HG03432 (cell line): ENCODE results near the gene ADAMTS2.
"Not testable (repeated sequence)": the region's sequence is repeated elsewhere in the genome, so short reads cannot be mapped to it uniquely, and the experiment has no call there.

Source experiments
- ATAC-seq: cut with Tn5 transposase; IDR thresholded peaks from one replicate; pipeline ENCODE4 v1.9.1; 2021; ENCODE audit warnings: mild to moderate bottlenecking, moderate library complexity; ENCODE audit not compliant: unreplicated experiment

The ADAMTS2 gene

DNA sequence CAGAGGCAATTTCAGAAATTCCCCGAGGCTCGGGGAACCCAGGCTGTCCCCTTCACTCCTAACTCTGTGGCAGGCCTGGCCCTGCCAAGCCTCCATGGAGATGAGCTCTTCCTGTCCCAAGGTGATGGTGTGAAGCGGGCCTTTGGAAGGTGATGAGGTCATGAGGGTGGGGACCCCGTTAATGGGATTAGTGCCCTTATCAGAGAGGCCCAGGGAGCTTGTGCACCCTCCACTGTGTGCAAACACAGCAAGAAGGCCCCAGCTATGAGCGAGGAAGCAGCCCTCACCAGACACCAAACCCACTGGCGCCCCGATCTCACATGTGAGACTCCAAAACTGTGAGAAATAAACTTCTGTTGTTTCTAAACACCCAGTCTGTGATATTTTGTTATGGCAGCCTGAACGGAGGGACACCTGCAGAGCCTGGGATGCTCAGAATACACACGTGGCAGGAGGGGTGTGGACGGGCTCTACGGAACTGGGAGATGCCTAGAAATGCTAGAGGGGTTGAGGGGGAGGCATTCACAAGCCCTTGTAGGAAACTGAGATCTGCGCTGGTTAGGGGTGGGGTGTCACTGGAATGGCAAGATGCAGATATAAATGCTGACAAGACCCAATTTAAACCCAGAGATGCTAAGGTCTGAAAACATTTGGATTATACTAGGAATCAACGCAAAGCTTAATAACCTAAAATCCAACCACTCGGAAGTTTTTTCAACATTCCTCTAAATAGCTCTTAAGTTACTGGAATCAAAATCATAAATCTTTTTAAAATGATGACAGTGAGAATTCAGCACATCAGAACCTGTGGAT lies 46.9 kb downstream of the ADAMTS2 start:
- ATAC-seq: no peak

DNA sequence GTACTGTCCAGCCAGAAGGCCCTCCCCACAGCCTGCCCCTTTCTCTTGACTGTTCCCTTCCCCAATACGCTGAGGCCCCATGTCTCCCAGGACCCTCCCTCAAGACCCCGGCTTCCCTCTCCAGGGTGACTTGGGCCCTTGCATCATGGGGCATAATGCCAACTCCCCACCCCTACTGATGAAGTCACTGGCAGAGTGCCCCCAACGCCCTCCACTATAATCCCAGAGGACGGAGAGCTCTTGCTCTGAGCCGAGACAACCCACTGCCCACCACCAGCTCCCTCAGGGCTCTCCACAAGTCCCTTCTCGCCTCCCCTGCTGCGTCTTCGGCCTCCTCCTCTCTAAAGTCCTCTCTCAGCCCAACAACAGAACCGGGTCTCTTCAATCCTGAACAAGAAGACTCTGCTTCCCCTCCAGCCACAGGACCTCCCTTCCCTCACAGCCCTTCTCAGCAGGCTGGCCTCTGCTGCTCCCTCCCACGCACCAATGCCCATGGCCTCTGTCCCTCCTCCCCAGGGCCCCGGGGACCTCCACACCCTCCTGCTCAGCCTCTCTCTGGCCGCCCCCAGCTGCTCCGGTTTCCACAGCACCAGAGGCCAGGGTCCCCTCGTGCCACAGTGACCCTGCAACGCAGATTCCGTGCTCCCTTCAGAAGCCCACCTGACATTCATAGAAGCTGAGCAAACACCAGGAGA lies 47.6 kb downstream of the ADAMTS2 start:
- ATAC-seq: no peak

DNA sequence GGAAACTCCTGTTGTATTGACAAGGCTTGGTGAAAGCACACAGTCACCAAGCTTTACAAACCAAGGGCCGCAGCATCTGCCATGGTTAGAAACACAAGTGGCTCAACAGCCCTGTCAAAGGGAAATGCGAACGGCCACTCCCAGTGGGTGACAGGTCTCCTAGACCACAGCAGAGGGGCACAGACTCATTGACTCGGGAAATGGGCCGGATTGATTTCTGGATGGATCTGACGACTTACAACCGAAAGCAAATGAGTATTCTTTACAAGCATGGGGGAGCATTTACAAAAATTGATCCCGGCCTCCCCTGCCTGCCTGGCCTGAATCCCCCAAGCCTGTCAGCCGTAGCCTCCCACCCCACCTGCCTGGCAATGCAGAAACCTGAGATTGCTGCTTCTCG lies 48.2 kb downstream of the ADAMTS2 start:
- no peak for ATAC-seq

DNA sequence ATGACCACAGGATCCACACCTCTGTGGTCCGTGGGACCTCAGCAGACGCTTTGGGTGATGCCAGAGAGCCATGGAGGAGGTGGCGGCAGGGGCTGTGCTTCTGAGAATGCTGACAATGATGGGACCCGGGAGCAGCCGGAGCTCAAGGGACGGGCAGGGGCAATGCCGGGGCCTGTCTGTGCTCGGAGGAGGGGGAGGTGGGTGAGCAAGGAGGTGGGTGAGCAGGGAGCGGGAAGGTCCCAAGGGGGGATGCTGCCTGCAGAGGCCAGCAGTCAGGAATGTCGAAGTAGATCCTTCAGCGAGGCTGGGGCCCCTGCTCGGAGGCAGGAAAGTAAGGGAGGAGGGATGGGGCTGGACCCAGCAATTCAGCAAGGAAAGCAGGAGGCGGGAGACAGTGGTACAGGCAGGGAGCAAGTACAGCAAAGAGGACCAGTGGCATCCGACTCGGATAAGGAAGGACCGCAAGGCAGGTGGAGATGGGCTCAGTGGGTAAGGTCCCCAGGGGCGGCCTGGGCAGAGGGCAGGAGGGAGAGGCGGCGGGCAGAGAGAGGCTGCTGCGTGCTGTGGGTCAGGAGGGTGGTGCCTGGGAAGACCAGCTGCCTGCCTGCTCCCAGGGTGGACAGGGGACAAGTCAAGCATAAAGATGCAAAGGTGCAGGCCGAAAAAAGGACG lies 49.0 kb downstream of the ADAMTS2 start:
- ATAC-seq: no peak

DNA sequence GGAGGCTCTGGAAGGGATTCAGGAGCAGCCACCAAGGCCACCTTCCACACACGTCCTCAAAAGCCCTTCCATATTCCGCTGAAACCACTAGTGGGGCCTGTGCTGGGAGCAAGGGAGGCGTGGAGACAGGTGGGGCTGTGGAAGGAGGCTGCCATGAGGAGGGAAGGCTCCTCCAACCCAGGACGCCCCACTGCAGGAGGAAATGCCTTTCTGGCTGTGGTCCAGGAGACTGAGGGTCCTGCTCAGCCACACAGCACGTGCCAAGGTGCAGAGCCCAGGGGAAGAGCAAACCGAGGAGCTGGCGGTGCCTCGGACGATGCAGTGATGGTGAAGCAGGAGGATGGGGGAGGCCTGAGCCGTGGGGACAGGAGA lies 49.5 kb downstream of the ADAMTS2 start:
- ATAC-seq: no peak

DNA sequence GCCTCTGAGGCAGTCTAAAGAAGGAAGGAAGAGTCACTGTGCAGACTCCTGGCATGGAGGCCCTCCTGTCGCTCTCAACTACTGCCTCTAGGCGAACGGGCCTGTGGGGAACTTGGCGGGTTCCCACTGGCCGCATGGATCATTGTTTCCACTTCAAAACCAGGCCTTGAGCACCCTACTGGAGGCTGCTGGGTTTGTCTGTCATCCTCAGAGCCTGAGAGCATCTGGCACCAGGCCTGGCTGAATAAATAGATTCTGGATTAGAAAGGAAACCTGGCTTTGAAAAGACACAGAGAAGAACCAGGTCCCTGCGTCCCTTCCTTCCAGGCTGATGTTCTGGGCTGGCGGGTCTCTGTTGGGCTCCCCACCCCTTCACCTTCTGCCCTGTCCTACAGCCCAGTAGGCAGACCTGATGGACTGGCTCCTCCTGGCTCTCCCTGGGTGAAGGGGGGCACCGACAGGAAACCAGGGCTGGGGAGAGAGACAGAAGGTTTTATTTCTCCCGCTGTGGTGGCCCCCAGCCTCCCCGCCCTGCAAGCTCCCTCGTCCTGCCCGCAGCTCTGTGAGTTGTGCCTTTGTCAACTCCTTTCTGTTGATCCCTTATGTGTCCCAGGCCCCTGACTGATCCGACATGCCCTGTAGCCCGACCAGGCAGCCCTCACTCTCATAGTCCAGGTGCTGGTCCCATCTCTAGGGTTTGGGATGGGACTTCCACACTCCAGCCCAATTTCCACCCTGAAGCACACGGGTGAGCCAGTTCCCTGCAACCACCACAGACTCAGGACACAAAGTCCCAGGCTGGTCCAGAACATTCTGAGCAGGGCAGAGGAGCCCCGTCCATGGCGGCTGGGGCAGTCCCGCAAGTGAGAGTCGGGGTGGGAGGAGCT lies 50.1 kb downstream of the ADAMTS2 start:
- ATAC-seq: no peak

DNA sequence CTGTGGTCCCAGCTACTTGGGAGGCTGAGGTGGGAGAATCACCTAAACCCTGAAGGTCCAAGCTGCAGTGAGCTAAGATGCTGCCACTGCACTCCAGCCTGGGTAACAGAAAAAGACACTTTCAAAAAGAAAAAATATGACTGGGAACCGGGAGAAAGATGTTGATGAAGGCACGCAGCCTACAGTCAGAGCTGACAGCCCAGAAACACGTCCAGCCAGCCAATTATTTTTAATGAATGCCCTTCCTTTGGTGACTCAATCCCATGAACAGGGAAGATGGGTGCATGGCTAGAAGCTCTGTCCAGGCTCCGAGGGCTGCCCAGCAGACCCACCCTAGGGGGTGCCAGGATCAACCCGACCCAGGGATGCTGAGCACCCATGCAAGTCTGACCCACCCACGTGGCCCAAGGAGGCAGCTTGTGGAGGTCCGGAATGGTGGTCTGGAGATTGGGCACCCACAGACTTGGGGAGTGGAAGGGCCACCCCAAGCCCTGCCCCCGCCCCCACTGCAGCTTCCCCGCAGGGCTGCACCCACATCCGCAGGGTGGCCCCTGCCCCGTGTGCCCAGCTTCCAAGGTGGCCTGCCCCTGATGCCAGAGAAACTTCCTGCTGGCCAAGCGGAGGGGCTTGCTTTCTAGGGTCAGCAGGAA lies 51.0 kb downstream of the ADAMTS2 start:
- ATAC-seq: no peak

DNA sequence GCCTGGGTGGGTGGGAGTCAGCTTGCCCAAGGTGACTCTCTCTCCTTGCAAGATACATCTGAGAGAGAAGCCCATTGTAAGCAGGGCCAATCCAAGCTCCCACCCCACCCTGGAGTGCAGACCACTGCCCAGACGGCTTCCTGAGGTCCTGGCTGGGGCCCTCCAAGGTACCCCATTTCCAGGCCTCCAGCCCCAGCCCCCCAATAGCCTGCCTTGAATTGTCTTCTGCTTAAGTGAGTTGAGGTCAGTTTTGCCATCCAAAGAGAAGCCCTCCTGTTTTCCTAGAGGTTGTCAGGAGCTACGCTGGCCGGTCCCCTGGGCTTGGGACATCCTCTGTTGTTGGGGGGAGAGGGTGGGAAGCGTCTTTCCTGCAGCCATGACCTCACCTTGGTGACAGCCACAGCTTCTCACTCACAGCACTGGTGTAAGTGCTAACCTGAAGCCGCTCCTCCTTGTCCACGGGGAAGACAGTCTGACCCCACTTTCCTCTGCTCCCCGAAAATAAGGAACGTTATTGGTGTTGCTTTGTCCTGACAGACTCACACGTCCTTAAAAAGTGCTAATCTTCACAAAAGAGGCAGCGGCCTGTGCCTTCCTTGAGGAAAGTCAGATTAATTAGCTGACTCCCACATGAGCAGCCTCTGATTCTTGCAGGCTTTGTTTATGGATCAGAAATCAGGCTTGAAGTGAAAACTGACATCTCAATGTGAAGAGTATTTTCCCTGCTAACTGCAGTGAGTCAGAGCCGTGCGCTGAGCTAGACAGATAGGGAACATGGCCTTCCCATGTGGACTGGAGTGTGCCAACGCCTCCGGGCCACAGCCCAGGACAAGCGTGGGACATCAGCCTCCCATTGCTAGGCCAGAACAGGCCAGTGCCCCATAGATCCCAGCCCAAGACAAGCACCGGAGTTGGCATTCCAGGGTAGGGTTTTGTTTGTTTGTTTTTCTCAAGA lies 52.3 kb downstream of the ADAMTS2 start:
- no peak for ATAC-seq

DNA sequence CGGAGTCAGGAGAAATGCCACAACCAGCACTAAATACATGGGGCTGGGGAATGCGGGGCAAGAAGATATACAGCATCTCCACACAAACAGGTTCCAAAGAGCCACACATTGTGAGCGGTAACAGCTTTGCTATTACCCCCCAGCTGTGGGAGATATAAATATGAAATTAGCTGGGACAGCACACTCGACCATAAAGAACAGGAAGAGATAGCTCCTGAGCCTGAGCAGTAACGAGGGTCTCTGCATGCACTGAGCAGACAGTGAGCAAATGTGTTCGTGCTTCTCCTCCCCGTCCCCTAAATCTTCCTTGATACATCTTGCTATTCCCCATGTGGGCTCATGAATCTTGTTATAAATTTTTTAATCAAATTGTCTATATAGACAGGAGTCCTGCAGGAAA lies 53.1 kb downstream of the ADAMTS2 start:
- no peak for ATAC-seq

DNA sequence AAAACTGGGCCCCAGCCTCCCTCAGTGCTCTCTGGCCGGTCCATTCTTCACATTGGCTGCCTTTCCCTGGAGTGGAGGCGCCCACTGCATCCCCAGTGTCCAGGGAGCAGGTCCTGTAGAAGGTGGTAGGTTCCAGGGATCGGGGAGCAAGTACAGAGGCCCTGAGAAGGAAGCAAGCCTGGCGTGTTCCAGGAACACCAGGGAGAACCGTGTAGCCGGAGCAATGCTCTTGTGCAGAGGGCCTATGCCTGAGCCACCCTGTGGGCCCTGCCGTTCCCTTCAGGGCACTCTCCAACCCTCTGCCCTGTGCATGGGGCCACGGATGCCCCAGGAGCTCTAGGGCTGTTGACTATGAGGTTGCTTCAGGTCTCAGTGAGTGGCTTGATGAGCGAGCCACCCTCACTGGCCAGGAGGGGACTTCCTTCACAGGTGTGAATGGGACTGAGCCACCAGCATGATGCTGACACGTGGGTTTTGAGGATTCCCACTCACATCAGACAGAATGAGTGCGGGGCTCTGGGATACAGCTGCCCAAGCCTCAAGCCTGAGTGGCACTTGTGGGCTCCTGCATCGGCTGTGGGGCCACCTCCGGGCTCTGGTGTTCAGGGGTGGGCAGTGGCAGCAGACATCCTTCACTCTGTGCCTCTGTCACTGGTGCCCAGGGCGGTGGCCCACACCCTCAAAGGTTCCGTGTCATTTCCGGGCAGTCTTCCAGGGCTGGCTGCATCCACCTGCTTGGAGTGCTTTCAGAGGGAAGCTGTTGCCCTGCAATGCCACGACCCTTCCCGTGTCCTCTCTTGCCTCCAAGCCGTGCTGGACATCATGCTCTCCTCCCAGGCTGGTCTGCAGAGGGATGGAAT lies 54.4 kb downstream of the ADAMTS2 start:
- ATAC-seq: no peak

DNA sequence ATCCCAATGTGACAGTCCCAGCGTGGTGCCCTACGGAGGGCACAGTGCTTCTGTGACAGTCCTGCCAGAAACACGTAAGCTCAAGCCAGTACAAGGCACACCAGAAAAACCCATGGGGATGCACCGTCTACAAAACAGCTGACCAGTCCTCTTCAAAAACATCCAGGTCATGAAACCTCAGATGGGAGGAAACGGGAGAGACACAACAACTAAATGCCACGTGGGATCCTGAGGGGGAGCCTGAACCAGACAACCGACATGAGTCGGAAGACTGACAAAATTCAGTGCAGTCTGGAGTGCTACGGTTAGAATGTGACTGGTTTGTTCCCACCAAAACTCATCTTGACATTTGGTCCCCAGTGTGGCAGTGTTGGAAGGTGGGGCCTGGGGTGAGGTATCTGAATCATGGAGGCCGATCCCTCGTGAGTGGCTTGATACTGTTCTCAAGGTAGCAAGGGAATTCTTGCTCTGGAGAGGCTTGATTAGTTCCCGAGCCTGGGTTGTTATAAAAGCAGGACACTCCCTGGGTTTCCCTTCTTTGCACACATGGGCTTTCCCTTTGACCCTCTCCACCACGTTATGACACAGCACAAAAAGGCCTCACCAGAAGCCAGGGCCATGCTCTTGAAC lies 55.4 kb downstream of the ADAMTS2 start:
- ATAC-seq: no peak

DNA sequence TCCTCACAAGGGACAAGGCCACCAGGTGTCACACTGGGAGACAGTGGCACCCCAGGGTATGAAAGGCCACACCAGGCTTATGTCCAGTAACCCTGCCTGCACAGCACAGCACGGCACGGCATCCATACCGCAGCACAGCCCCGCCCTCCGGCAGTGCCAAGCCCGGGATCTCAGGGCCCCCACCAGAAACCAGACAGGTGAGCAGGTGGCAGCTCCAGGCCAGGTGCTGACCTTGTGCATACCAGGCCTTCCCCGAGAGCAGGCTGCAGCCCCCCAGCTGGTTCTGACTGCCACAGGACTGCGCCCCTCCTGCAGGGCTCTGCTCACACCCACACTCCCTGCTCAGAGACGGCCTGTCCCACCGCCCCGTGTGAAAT lies 56.5 kb downstream of the ADAMTS2 start:
- ATAC-seq: no peak

DNA sequence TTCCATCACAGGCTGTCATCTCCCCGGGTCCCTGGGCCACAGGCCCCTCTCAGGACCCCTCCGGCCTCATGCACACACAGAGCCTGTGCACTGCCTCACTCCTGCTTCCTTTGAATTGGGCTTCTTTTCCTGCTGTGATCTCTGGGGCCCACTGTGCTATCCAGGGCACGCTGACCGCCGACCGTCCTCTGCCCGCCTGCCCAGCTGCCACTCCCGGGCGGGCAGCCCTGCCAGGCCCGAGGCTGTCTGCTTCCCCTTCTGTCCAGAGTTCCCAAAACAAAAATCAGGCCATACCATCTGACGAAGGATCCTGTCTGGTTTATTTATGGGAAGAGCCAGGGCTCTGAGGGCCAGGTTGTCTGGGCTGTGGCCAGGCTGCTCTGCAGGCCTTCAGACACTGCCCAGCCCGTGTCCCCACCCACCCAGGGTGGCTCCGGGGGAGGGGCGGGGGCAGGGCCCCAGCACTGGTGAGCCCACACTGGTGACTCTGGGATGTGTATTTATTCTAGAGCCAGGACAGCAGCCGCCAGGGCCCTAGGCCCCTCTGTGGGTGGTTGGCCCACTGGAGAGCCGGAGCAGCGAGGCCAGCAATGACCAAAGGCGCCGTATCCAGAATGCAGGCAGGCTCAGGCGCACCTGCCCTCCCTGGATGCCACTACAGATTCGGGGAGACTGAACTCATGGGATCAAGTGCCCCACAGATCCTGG lies 57.0 kb downstream of the ADAMTS2 start:
- no peak for ATAC-seq

DNA sequence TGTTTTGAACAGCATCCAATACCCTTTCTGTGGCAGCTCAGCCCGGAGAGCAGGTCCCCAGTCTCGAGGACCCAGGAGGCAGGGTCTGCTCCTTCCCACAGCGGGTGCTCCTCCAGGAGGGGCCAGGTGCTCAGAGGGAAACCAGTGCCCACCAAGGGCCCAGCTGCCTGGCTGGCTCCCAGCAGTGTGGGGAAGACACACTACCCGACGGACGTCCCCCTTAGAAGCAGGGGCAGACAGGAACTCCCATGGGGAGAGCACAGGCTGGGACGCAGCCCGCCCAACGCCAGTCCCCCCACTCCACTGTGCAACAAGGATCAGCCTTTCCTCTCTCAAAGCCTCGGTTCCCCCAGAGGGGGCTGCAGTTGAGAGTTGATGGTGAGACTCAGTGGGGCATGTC lies 57.6 kb downstream of the ADAMTS2 start:
- ATAC-seq: no peak

DNA sequence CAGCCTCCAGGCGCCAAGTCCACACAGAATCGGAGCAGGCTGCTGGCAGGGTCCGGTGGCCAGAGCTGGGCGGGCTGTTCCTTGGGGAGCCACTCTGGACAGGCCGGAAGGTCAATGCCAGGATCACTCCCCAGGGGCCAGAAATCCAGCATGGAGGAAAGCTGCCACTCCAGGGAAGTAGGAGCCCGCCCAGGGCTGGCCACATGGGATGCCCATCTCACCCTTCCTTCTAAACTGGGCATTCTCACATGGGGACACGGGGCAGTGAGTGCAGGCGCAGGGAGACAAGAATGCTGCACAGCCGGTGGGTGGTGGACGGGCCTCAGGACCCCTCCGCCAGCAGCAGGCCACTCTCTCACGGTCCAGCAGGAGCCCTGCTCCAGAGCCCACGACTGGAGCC lies 58.2 kb downstream of the ADAMTS2 start:
- ATAC-seq: no peak

DNA sequence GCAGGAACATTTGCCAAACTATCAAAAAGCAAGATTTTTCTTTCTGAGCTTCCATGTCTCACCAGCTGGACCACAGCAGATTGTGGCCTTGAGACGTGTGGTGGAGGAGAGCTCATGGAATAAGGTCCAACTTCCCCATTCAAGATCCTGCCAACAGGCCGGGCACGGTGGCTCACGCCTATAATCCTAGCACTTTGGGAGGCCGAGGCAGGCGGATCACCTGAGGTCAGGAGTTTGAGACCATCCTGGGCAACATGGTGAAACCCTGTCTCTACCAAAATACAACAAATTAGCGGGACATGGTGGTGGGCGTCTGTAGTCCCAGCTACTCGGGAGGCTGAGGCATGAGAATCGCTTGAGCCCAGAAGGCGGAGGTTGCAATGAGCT lies 59.5 kb downstream of the ADAMTS2 start:
- ATAC-seq: not testable (repeated sequence)
